Middle frontal gyrus (tissue), 1 donor: ENCODE measurements around the gene PGA3.
"Not testable (repeated sequence)": the region's sequence is repeated elsewhere in the genome, so short reads cannot be mapped to it uniquely, and the experiment has no call there.

Experiments
- DNase-seq: peaks from one replicate; pipeline ENCODE4 v3.0.0-alpha.2; 2015; ENCODE audit warnings: low spot score; ENCODE audit errors: extremely low spot score

Gene PGA3

DNA sequence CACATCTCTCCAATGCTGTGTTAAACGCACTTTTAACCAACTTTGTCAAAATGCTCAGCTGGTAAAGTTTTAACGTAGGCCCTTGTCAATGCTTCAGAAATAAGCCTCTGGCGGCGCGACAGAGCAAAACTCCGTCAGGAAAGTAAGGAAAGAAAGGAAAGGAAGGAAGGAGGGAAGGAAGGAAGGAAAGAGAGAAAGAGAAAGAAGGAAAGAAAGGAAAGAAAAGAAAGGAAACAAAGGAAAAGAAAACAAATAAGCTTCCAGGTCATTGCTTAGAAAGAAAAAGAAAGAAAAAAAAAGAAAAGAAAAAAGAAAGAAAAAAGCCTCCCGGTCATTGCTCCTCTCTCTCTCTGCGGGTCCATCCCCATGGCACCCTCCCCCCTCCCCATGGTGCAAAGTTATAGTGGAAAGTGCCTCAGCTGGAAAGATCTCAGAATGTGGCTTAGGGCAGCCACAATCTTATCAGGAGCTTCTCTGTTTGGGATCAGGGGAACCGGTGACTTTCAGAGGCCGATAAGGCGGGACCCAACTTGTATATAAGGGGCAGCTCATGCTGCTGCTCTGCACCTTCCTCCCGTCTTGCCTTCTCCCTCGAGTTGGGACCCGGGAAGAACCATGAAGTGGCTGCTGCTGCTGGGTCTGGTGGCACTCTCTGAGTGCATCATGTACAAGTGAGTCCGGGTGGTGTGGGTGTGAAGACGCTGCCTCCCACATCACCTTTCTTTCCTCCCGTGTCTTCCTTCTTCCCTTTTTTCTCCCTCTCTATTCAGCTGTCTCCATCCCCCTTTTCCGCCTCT, at the start of gene PGA3:
Gene PGA3, plus strand, starts transcription at position 566 of the 797 bp plus-strand sequence. Its CDS starts 50 bp downstream, at position 616.
- not testable (repeated sequence) for DNase-seq

DNA sequence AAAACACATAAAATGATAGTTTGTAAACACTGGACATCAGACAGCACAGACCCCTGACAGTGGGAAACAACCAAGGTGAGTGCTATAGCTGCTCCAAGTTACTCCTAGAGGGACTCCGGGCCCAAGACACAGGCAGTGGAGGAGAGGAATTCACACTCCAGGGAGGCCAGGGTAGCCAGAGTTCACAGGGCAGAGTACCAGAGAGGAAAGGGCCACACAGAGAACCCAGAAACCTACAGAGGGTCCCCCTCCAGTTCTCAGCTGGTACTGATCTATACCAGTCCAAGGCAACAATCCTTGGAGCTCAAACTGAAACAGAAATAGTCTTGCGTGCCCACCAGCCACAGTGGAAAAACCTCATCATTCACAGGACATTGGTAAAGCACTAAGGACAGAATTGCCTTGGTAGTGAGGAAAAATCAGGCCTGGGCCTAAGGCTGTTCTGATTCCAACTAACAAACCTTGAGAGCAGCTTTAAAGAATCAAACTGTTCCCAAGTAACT, 49.7 kb upstream of the PGA3 start:
- no peak for DNase-seq

- no peak for DNase-seq
These were observed 48.8 kb upstream of the PGA3 start for GRCh38 chr11:61154528-61154927.

DNA sequence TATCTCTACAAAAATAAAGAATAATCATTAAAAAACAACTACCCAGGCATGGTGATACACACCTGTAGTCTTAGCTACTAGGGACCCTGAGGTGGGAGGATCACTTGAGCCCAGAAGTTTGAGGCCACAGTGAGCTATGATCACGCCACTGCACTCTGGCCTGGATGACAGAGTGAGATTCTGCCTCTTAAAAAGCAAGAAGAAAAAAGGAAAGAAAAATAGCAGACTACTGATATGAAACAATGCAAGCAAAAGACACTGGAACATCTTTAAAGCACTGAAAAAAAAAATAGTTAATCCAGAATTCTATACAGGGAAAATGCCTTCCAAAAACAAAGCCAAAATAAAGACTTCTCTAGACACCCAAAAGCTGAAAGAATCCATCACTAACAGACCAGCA, 48.0 kb upstream of the PGA3 start:
- no peak for DNase-seq

DNA sequence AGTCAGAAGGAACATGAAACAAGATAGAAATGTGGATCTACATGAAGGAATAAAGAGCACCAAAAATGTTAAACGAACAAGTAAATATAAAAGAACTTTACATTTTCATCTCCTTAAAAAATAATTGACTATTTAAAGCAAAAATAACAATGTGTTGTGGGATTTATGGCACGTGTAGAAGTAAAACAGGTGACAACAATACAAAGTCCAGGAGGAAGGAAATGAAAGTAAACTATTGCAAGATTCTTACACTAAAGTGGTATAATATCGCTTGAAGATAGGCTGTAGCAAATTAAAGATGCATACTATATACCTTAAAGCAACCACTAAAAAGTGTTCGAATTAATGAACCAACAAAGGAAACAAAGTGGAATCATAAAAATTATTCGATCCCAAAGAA, 47.6 kb upstream of the PGA3 start:
- no peak for DNase-seq

- DNase-seq = no peak
These were observed 45.6 kb upstream of the PGA3 start for GRCh38 chr11:61157743-61158142.

DNA sequence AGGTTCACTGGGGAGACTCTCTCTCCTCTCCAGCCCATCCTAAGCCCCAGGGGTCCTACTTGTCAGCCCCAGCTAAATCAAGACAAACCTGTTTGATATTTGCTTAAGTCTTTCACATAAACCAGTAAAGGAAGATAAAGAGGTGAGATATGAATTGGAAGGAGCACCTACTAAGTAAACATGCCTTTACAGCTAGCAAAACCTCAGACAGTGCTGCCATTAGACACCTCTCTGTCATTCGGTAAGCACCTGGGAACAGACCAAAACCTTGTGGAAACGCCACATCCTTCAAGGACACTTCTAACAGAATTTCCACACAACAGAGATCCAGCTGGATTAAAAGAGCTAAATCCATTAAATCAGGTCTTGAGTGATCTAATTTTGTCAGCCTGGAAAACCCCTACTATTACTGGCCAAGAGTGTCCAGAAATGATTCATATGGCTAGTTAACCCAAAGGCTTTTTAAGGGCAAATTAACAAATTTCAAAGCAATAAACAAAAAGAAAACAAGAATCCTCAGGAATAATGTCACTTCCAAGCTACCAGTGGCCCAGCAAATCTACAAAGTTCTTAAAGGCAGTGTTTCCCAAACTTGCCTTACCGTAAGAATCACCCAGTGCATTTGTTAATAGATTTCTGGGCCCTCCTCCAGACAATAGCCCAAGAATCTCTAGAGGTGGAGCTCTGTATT, 44.5 kb upstream of the PGA3 start:
- no peak for DNase-seq

GRCh38 chr11:61160487-61161189, 42.7 kb upstream of the PGA3 start:
- no peak for DNase-seq

- peak; percentile 86 for DNase-seq
These were observed 41.9 kb upstream of the PGA3 start, which contains the start of gene VPS37C for GRCh38 chr11:61161190-61162091. VPS37C (minus strand) TSS chr11:61161426; CDS start chr11:61138829, 22,597 bp downstream.

GRCh38 chr11:61162092-61162941, 41.0 kb upstream of the PGA3 start:
- DNase-seq = peak; percentile 52

DNA sequence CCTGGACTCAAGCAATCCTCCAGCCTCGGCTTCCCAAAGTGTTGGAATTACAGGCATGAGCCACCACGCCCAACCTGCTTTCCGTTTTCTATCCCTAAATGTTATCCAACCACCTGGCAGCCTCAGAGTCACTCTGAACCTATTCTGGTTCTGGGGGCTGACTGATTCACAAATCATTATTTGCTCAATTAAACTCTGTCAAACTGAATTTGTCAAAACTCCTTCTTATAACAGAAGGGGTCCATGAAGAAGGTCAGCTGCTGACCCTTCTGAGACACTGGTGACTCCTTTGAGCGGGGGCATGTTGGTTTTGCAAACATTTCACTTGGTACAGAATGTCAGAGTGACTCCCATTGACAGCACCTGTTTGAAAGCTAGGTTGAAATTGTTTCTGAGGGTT, 40.3 kb upstream of the PGA3 start:
- DNase-seq = no peak

DNA sequence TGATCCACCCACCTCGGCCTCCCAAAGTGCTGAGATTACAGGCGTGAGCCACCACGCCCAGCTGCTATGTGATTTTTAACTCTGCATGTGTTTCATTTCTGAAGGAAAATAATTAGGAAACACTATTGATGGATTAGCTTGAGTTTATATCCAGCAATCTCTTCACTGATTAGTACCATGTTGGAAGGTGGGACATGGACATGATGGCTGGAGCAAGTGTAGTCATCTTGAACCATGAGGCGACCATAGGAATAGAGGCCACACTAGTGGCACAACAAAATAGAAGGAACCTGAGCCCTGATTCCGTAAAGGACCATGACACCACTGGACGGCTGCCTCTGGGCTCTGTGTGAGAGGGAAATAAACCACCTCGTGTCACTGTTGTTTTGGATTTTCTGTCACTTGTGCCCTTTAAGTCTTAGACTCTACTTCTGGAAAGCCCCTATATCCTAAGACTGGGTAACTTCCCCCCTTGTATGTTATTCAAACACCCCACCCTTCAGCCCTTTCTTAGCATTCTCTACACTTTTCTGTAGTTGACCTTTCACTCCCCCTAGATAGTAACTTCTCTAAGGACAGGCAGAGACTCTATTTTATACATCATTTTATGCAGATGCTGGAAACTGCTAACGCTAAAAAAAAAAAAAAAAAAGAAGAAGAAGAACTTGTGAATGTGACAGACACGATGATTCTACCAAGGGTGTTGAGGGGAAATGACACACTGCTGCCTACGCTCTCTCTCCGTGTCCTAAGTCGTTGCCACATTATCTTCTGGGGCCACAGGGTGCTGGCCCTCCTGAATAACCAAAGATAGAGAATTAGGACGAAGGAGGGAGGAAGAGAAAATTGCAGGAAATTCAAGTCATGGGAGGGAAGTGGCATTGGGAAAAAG, 39.4 kb upstream of the PGA3 start:
- DNase-seq = no peak

DNA sequence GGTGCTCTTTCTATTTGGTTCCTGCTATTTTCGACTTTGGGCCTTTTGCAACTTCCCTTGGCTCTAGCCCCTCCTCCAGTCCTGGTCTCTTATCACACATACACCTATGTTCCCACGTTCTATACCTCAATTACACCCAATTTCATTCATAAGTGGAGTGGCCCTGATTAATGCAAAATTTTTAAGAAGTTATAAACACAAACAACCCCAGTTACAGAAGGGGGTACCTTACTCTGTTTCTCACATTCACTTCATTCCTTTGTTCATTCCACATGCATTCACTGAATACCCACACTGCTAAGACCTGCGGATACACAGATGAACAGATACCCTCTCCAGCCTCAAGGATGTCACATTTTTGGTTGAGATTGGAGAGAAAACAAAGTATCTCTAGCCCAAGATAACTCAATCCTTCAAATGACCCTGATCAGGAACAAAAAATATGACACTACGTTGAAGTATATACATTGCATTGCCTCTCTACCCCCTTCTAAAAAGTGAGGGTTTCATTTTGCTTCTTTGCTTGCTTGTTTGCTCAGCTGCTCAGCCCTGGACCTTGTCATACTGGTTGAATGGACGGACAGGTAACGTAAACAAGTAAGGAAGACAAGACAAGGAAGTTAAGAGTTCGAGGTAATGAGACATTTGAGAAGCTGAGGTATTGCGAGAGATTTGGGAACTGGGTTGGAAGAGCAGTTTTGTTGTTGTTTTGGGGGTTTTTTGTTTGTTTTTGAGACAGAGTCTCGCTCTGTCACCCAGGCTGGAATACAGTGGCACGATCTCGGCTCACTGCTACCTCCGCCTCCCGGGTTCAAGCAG, 38.5 kb upstream of the PGA3 start:
- DNase-seq = no peak

GRCh38 chr11:61165785-61166184, 37.5 kb upstream of the PGA3 start:
- not testable (repeated sequence) for DNase-seq

GRCh38 chr11:61166331-61166730, 37.0 kb upstream of the PGA3 start:
- not testable (repeated sequence) for DNase-seq

- DNase-seq = no peak
These were observed 35.1 kb upstream of the PGA3 start for GRCh38 chr11:61168042-61168688.

DNA sequence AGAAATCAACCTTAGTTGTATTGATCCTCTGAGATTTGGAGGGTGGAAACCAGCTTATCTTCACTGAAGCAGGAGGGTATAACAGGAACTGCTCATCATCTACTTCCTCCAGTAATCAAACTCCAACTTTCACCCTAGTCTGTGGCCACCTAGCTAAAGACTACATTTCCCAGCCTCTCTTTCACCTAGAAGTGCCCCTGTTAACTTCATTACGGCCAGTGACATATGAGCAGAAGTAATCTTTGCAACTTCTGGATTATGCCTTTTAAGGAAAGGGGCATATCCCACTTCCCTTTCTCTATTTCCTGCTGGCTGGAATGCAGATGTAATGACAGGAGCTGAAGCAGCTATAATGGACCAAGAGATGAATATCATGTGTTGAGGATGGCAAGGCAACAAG, 34.5 kb upstream of the PGA3 start:
- no peak for DNase-seq
